HG03571 (cell line): ENCODE results near the gene MYO1H.
"Not testable (repeated sequence)": the region's sequence is repeated elsewhere in the genome, so short reads cannot be mapped to it uniquely, and the experiment has no call there.

Experiments
- ATAC-seq: cut with Tn5 transposase; IDR thresholded peaks from one replicate; pipeline ENCODE4 v1.9.1; 2021; ENCODE audit not compliant: unreplicated experiment

MYO1H gene

GRCh38 chr12:109466305-109466704 is 118.6 kb downstream of the MYO1H start:
- no peak for ATAC-seq

GRCh38 chr12:109466821-109467220 is 119.1 kb downstream of the MYO1H start:
- no peak for ATAC-seq

- no peak for ATAC-seq
Observed at GRCh38 chr12:109467978-109468676, 120.4 kb downstream of the MYO1H start.

GRCh38 chr12:109469517-109469916 is 121.8 kb downstream of the MYO1H start:
- ATAC-seq, result no peak

GRCh38 chr12:109473006-109473405 is 125.3 kb downstream of the MYO1H start:
- ATAC-seq, result no peak

- ATAC-seq, result not testable (repeated sequence)
Observed at GRCh38 chr12:109473526-109474270, 126.0 kb downstream of the MYO1H start.

GRCh38 chr12:109475121-109475520 is 127.4 kb downstream of the MYO1H start:
- ATAC-seq, result no peak

GRCh38 chr12:109475993-109476806 is 128.5 kb downstream of the MYO1H start:
- ATAC-seq, result no peak

GRCh38 chr12:109476807-109477184 is 129.1 kb downstream of the MYO1H start:
- ATAC-seq, result no peak

- ATAC-seq, result peak; percentile 93
Observed at GRCh38 chr12:109477185-109477962, 129.7 kb downstream of the MYO1H start, which contains the start of the genes KCTD10 and UBE3B. TSS of gene KCTD10 (minus strand) at chr12:109477300. CDS start at chr12:109477262, 38 bp downstream. TSS of gene UBE3B (plus strand) at chr12:109477634. CDS start at chr12:109483552, 5,918 bp downstream.

- no peak for ATAC-seq
Observed at GRCh38 chr12:109477963-109478315, 130.2 kb downstream of the MYO1H start.

- no peak for ATAC-seq
Observed at GRCh38 chr12:109479761-109480160, 132.1 kb downstream of the MYO1H start.

- ATAC-seq, result no peak
Observed at GRCh38 chr12:109480356-109480755, 132.7 kb downstream of the MYO1H start.

GRCh38 chr12:109481863-109482262 is 134.2 kb downstream of the MYO1H start:
- ATAC-seq, result no peak

GRCh38 chr12:109482491-109482890 is 134.8 kb downstream of the MYO1H start:
- ATAC-seq, result no peak

GRCh38 chr12:109482894-109483293 is 135.2 kb downstream of the MYO1H start:
- ATAC-seq, result no peak

GRCh38 chr12:109483346-109483745 is 135.6 kb downstream of the MYO1H start:
- ATAC-seq, result no peak

- no peak for ATAC-seq
Observed at GRCh38 chr12:109485201-109485600, 137.5 kb downstream of the MYO1H start.

- ATAC-seq, result no peak
Observed at GRCh38 chr12:109487181-109488050, 139.7 kb downstream of the MYO1H start.
